ENCODE results near the gene RASGRP2.
"Not testable (repeated sequence)": the region's sequence is repeated elsewhere in the genome, so short reads cannot be mapped to it uniquely, and the experiment has no call there.

RASGRP2 gene

DNA sequence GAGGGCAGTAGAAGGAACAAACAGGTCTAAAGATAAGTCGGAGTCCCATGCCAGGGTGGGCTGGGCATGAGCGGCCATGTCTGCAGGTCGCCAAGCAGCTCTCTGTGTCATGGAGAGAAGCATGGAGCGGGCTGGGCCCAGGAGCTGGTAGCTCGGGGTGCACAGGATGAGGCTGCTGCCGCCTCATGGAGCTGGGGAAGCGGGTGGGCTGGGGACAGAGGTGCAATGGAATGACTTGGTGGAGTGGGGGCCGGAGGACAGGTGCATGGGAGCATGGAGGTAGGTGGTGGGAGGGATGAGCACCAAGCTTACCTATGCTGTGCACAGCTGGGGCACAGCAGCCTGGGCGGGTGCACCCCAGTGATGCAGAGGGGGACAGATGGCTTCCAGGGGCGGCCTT is 24.5 kb downstream of the RASGRP2 start:
- DNase-seq (ENCODE audit: low read depth in 3 of 3) = no peak

DNA sequence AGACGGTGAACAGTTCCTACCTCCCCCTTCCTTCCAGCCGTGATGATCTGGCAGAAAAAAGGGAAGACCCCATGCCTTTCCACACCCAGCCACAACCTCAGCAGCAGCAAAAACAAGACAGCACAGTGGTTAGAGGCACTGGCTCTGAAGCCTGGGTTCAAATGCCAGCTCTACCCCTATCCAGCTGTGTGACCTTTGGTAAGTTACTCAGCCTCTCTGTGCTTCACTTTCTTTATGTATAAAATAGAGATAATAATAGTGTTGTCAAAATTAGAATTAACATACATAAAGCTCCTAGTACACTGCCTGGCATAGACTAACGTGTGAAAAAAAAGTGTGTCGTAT is 25.2 kb downstream of the RASGRP2 start:
- DNase-seq (ENCODE audit: low read depth in 3 of 3) = no peak

DNA sequence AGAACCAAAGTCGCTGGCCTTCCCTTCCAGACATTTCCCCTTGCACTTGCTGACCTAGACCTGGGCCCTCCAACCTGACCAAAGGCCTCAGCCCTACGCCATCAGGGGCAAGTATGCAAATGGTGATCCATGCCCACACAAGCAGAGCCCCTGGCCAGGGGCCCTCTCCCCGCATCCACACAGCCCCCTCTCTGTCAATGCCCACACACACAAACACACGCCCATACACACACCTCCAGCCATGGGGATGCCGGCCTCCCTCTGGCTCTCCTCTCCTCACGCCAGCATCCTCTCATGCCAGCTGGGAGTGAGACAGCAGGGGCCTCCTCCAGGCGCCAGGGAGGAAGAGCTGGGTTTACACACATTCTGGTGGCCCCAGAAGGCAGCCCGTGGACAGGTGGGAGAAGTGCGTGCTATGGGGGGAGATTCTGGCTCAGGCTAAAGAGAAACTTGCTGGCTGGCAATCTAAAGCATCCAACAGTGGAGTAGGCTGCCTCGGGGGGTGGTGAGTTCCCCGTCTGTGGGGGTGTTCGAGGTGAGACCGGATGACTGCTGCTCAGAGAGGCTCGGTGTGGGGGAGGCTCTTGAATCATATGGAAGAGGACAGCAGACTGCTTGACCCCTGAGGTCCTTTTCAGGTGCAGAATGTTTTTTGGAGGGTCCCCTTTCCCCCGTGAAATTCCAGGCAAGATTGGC is 25.7 kb downstream of the RASGRP2 start:
- no peak for DNase-seq (ENCODE audit: low read depth in 3 of 3)

DNA sequence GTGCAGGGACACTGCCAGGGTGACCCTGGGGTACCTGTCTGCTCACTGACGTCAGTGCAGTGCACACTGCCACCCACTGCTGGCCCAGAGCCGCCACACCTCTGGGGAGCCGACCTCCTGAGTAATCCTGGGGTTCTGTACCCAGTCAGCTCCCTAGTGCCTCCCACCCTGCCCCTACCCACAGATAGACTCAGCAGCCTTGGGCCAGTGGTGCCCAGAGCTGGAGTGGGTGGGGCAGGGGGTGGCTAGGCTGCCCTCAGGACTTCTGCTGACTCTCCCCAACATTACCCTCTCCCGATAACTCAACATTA is 26.7 kb downstream of the RASGRP2 start:
- DNase-seq (ENCODE audit: low read depth in 3 of 3) = no peak

DNA sequence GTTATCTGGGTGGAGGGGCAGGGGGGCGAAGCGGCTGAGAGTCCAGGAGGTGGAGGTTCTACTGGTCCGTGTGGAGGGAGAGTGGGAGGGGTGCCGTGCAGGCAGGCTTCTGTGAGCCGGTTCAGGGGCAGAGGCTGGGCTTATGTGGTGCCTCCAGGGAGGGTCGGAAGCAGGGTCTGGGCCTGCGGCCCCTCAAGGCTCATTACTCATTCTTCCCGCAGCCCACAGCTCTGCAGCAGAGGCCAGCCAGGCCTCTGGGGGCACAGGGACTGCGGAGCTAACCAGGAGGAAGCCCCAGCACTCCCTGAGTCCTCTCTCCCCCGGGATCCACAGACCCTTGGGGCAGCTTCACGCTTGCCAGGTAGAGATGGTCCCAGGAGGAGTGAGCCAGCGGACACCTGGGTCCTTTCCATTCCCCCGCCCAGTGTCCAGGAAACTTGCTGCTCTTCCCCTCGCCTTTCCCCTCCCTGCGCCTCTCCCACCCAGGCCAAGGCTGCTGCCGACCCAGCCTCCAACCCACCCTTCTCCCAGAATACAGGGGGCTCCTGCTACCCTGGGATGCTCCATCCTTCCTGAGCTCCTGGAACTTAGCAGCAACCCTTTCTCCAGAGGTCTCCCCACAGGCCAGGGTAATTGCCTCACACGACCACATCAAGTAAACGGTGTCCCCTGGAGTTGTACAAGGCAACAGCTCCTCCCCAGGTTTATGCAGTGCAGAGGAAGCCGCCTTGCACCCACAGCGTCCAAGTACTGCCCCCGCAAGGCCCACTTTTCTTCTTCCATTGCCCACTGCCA is 27.3 kb downstream of the RASGRP2 start:
- DNase-seq (ENCODE audit: low read depth in 3 of 3) = no peak

DNA sequence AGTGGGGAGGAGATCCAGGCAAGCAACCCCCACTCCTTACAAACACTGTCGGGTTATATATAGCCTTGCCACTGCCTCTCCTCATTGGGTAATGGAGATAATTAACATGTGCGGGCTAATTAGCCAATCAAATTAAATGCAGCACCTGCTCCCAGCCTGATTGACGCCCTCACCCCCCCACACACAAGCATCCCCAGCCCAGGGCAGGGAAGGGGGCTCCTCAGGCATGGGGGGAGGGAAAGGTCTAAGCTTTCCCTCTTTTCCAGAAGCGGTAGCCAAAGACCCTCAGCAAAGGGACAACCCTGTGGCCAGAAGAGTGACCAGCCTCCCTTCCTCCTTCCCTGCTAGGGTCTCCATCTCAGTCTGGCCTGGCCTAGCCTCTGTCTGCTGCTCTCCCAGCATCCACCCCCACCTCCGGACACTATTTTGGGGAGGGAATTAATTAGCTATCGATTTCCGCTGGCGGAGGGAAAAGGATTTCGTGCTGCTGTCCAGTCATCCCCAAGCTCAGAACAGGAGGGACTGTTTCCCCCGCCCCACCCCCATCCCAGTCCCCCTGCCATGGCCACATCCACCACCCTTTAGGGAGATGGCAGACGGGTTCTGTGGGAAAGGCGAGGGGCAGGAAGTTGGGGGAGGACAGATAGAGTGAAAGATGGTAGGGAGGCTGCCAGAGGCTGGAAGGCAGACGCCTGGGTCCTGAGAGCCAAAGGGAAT is 28.0 kb downstream of the RASGRP2 start:
- DNase-seq (ENCODE audit: low read depth in 3 of 3) = no peak

DNA sequence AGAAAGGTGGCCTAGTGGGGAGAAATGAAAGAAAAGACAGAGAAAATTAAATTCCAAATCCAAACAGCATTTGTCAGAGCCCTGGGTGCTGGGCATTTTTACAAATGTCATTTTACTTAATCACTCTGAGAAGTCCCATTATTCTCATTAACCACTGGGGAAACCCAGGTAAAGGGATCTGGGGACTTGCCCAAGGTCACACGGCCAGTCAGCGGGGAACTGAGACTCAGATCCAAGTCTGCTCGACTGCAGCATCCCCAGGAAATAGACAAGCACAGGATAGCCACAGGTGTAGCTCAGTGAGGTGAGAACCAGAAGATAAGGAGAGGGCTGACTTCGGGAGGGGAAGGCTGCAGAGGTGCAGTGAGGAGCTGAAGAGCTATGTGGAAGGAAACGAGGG is 28.8 kb downstream of the RASGRP2 start:
- DNase-seq (ENCODE audit: low read depth in 3 of 3) = no peak

DNA sequence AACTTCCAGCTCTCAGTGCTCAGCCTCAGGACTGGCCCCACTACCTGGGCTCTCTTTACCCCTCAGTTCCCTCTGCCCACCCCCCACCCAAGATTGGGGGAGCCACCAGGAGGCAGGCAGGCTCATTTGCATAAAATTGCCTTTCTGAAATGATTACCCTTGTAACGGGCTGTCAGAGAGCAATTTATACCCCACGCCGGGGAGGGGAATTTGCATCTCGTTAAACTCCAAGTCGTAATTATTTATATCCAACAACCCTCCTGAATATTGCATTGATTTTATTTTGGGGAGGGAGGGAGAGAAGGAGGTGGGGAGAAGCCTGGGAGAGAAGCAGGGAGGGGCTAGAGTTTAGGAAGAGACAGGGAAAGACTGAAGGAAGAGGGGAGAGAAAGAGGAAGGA is 29.3 kb downstream of the RASGRP2 start:
- DNase-seq (ENCODE audit: low read depth in 3 of 3) = no peak

DNA sequence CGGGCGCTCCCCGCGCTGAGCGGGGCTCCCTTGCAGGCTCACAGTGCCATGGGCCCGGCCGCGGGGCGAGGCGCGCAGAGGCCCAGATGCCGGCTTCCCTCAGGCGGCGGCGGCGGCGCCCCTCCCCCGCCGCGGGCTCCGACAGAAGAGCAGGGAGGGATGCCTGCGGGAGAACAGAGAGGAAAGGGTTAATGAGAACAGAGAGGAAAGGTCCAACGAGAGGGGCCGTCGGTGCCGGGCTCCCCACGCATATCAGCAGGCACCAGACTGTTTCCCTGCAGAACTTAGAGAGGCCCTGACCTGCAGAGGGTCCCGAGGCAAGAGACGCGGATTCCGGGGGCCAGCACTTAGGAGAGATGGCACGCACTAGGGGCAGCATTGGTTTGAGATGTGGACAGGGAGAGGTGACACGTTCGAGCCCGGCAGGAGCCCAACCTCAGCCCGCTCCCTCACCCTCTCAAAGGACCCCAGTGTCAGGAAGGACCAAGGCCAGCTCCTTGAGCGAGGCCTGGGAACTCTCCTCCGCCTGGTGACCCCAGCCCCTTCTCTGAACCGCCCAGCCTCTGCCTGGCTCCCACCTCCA is 30.1 kb downstream of the RASGRP2 start:
- no peak for DNase-seq (ENCODE audit: low read depth in 3 of 3)

DNA sequence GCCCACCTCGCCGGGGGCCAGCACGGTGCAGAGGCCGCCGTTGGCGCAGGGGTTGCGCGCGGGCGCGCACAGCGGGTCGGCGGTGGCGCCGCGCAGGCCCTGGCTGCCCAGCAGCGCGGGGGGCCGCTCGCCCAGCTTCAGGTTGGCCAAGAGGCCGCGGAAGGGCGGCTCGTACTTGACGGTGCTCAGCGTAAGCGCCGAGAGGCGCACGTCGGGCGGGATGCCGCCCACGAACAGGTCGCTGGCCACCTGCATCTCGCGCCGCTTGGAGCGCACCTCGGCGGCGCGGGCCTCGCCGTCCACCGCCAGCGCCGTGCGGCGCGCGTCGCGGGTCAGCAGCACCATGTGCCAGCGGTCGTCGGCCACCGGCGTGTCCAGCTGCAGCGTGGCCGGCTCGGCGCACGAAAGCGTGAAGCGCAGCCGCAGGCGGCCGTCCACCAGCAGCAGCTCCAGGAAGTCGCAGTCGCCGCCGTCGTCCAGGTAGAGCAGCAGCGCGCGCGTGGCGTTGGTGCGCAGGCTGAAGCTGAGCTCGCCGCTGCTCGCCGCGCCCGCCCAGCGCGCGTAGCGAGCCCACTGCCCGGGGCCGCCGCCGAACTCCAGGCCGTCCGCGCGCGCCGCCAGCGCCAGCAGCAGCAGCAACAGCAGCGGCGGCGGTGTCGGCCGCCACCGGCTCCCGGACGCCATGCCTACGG is 30.8 kb downstream of the RASGRP2 start:
- DNase-seq (ENCODE audit: low read depth in 3 of 3) = peak in 1 of 3 experiments; percentile 8

DNA sequence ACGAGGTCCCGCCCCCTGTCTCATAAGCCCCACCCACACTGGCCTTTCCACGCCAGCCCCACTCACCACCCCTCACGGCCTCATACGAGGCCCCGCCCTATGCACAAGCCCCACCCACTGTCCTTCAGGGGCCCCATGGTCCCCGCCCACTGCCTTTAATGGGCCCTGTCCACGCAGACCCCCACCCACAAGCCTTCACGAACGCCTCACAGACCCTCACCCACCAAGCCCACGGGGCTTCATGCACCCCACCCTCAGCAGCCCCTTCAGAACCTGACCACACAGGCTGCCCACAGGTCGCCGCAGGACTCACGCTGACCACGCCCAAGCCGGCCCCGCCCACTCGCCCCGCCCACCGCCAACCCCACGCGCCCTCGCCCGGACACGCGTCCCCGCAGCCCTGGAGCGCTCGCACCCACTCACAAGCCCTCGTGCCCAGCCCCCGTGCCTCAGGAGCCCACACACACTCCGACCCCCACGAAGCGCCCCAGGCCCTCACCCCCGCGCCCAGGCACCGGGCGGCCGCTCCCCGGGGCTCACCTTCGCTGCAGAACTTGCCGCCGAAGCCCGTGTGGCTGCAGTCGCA is 31.4 kb downstream of the RASGRP2 start:
- peak in 1 of 3 experiments; percentile 11 for DNase-seq (ENCODE audit: low read depth in 3 of 3)

DNA sequence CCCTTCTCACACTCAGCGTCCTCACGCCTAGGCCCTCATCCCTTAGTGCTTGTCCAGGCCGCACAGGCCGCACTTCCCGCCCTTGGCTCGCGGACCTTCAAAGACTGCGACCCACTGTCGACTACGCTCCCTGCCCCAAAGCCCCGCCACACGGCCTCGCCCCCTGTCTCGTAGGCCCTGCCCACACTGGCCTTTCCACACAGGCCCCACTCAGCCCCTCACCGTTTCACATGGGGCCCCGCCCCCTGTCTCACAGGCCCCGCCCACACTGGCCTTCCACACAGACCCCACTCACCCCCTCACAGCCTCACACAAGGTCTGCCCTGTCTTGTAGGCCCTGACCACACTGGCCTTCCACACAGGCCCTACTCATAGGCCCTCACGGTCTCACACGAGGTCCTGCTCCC is 32.0 kb downstream of the RASGRP2 start:
- no peak for DNase-seq (ENCODE audit: low read depth in 3 of 3)

DNA sequence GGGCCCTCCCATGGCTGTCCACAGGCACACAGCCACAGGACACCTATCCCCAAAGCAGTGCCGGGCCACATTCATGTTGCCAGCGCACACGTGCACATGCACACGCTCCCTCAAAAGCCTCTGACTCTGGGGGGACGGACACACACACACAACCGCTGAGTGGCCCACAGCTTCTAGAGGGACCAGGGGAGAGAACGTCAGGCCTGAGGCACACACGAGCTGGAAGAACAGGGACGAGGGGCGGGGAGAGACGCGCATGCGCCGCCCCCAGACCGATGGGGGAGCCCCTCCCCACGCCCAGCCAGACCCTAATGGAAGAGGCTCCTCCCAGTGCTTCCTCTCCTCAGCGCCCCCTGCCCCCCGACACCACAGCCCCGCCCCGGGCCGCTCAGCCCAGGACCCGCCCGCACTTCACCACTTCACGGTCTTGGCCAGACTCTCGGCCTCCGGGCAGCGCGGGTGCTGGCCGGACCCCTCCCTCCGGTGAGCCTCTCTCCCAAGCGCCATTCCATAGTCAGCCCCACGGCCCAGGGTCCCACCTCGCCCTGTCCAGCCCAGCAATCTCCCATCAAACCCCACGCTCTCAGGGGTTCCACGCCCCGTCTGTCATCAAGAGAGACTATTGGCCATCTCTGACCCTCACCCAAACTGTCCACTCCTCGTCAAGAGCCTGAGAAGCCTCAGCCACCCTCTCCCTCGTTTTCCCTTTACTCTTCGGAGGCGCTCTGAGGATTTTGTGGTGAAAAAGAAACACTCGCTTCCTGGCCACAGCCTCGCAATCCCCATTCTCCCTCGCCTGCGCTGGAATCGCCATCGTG is 32.6 kb downstream of the RASGRP2 start:
- DNase-seq (ENCODE audit: low read depth in 3 of 3) = no peak

DNA sequence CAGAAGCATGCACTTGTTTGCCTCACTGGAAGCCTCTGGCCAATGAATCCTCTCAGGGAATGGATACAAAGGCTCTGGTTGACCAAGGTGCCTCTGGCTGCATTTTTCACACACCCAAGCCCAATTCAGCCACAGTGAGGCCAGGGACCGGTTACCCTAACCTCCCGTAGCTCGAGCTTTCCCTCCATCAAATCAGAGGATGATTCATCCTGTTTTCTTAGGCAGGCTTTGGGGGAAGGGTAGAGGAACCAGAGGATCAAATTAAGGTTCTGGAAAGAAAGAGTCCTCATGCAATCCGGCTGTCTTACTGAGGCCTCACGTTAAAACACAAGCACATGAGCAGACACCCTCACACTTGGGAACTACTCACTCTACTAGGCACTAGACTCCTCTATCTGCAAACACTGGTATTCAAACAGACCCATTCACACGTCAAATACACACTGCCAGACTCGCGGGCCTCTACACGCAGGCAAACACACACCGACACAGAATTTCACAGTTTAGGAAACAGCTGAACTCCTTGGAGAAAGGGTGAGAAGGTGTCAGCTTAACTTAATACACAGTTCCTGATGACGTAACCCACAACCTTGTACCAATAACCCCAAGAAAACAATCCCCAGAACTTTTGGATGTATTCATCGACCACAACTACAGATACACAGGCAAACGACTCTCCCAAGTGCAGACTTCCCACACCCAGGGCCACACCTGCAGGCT is 33.4 kb downstream of the RASGRP2 start:
- no peak for DNase-seq (ENCODE audit: low read depth in 3 of 3)

DNA sequence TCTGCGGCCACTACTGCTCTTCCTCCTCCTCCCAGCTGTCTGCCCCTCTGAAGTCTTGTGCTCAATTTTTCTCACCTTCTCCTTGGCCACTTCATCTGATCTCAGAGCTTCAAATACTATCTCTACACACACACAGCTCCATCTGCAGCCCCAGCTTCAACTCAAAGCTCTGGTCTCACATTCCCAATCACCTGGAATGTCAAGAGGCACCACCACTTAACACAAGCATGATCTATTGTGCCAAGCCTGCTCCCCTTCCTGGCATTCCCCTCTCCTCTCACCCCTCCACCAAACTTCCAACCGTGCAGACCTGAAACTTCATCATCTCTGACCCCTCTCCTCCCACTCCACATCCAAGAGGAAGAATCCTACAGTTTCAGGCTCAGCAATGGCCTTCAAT is 38.4 kb downstream of the RASGRP2 start:
- no peak for DNase-seq (ENCODE audit: low read depth in 3 of 3)

DNA sequence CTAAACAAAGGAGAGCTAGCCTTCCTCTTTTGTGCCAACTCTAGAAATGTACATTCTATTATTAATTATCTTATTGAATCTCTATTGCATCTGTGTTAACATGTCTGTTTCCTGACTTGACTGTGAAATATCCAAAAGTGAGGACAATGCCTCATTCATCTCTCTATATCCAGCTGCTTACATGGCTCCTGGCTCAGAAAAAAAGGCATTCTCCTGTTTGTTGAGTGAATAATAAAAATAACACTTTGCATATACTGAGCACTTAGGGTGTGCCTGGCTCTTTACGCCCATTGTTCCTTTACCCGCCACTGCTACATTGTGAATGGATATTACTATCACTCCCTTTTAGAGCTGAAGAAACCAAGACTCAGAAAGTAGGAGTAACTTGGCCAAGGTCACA is 40.9 kb downstream of the RASGRP2 start:
- DNase-seq (ENCODE audit: low read depth in 3 of 3) = no peak

DNA sequence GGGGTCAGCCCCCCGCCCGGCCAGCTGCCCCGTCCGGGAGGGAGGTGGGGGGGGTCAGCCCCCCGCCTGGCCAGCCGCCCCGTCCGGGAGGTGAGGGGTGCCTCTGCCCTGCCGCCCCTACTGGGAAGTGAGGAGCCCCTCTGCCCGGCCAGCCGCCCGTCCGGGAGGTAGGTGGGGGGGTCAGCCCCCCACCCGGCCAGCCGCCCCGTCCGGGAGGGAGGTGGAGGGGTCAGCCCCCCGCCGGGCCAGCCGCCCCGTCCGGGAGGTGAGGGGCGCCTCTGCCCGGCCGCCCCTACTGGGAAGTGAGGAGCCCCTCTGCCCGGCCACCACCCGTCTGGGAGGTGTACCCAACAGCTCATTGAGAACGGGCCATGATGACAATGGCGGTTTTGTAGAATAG is 42.0 kb downstream of the RASGRP2 start:
- DNase-seq (ENCODE audit: low read depth in 3 of 3) = not testable (repeated sequence)

DNA sequence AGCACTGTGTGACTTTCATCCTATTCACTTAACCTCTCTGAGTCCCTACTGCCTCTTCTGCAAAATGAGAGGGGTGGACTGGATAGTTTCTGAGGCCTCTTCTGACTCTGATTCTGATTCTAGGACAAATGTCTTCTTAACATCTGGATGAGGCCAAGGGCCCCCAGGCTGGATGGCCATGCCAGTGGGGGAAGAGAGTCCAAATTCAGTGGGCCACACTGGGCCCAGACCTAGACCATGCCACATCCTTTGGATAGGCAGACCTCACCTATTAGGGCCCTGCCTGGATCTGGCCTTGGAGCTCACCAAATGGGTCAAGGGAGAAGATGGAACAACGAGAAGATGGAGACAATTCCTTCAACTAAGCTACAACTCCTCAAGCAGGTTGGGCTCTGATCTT is 45.5 kb downstream of the RASGRP2 start:
- DNase-seq (ENCODE audit: low read depth in 3 of 3) = no peak

DNA sequence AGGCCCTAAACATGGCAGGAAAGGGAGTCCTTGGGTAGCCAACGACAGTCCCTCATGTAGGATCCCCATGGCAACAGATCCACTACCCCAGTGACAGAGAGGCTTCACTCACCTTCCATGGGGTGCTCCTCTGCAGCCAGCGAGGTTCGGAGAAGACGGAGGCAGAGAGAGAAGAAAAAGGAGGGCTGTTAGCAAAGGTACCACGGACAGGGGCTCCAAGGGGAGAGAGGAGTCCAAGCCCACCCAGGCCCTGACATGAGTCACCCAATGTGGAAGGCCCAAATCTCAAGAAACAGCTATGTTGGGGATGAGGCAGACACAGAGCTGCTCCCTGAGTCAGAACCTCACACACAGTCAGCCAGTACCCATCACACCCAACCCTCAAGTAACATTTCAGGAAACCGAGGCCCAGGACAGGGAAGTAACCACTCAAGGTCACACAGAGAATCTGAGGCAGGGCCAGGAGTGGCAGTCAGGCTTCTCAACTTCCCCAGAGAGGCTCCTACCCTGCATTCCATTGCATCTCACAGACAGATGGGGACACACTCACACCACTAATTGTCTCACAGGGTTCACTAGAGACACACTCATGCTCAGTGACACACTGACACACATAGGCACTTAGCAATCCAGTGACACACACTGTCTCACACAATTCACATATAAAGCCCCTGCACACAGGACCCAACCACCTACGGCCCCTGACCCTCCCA is 46.1 kb downstream of the RASGRP2 start:
- DNase-seq (ENCODE audit: low read depth in 3 of 3) = no peak

DNA sequence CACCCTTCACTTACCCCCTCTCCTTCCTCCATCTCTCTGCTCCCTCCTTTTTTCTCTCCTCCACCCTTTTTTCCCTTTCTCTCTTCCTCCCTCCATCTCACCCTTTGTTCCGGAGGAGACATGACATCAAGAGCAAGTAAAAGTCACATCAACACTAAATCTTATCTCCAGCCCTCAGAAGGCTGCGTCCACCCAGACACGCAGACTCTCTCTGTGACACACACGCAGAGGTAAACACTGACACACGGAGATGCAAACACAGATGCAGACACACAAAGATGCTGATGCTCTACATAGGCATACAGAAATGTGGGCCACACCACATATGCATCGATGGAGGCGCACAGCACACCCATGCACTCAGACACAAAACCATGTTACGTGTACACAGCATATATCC is 47.9 kb downstream of the RASGRP2 start:
- no peak for DNase-seq (ENCODE audit: low read depth in 3 of 3)

All from stimulated activated CD4-positive, alpha-beta T cell treated with anti-CD3 and anti-CD28 coated beads, TNF-alpha, amount 100 ng/mL, for 24 hours (primary cell).